T-helper 9 cell (primary cell): ENCODE results near the gene NELL2.
"Not testable (repeated sequence)": the region's sequence is repeated elsewhere in the genome, so short reads cannot be mapped to it uniquely, and the experiment has no call there.

Experiments
- DNase-seq: peaks from one replicate; pipeline ENCODE4 v3.0.0-alpha.2; 2020

NELL2 gene

GRCh38 chr12:44686821-44687432 is 189.2 kb downstream of the NELL2 start:
- not testable (repeated sequence) for DNase-seq

DNA sequence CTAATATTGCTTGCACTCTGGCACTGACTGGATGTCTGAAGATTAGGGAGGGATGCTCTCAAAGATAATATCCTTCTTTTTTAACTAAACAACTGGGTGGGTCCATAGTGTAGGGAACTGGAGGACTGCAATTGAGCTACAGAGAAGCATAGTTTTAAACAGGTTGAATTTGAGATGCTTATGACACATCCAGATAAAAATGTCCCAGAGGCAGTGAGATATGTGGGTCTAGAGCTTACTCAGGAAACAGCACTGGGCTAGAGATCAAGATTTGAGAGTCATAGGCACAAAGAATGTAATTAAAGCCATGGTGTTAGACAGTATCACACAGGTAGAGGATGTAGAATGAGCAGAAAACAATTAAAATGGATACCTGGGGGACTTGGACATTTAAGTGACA is 198.4 kb downstream of the NELL2 start:
- no peak for DNase-seq

DNA sequence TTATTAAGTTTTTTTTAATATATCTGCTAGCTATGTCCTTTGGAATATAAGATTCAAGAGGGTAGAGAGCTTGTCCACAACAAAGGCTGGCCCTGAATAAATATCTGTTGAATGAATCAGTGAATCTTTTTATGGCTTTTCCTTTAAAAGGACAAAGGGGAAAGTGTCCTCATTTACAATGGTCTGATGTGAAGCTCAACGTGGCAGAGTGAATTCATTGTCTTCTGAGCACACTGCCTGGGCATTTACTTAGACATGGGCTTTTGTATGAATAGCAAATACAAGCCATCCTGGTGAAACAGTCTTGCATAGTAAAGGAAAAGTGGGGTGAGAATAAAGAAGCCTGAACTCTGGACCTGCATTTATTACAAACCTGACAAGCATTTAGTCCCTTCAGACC is 201.2 kb downstream of the NELL2 start:
- no peak for DNase-seq

- no peak for DNase-seq
Measured at GRCh38 chr12:44673811-44674210, 202.3 kb downstream of the NELL2 start.

DNA sequence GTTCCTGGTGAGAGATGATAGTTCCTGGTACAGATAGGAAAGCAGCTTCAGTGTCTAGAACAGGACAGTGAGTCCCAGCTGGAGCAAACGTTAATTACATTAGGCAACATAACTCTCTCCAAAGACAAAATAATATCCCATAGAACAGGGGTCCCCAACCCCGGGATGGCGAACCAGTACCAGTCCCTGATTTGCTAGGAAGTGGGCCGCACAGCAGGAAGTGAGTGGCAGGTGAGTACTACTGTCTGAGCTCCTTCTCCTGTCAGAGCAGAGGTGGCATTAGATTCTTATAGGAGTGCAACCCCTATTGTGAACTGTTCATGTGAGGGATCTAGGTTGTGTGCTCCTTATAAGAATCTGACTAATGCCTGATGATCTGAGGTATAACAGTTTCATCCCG is 204.1 kb downstream of the NELL2 start:
- no peak for DNase-seq

DNA sequence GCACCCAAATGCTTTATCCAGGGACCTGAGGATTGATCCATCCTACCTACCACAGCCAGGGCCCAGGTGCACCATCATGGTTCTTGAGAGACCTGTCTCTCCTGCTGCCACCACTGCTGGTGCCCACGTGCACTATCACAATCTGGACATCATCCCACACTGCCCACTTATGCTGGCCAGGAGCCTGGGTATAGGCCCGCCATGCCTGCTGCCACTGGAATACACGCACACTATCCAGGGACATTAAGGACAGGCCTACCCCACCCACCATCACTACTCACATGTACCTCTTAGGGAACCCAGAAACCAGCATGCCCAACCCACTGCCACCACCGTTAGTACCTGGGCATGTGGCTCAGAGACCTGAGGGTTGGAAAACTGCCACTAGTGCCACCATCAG is 207.7 kb downstream of the NELL2 start:
- no peak for DNase-seq

DNA sequence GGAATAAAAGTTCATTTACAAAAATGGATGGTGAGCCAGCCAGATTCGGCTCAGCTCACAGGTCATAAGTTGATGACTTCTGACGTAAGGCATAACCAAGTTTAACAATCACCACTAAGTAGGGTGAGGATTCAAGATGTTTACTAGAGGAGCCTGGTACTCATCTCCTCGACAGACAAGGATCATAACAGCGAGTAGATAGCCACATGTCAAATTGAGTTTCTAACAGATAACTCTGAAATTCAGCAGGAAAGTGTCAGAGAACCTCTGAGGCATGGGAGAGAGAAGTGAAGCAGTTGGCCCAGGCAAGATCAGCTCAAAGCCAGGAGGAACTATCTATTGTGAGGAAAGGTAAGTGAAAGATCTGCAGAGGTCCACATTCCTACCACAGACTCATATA is 208.7 kb downstream of the NELL2 start:
- DNase-seq, result no peak

DNA sequence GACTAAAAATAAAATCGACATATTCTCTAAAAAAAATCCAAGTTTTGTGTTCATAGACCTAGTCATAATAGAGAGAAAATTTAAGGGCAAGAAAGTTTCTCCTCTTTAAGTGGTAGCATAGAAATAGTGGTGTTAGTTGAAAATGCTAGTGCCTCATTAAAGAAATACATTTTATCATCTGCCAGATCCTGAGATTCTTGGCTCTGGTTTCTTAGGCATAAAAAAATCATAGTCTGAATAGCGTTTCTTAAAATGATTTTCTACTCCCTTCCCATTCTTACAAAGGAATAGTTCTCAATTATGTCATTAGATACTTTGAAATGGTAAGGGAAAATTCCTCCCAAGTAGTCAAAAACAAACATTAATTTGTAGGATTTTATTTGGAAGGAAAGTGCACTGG is 212.8 kb downstream of the NELL2 start:
- no peak for DNase-seq

GRCh38 chr12:44655846-44656245 is 220.3 kb downstream of the NELL2 start:
- no peak for DNase-seq

DNA sequence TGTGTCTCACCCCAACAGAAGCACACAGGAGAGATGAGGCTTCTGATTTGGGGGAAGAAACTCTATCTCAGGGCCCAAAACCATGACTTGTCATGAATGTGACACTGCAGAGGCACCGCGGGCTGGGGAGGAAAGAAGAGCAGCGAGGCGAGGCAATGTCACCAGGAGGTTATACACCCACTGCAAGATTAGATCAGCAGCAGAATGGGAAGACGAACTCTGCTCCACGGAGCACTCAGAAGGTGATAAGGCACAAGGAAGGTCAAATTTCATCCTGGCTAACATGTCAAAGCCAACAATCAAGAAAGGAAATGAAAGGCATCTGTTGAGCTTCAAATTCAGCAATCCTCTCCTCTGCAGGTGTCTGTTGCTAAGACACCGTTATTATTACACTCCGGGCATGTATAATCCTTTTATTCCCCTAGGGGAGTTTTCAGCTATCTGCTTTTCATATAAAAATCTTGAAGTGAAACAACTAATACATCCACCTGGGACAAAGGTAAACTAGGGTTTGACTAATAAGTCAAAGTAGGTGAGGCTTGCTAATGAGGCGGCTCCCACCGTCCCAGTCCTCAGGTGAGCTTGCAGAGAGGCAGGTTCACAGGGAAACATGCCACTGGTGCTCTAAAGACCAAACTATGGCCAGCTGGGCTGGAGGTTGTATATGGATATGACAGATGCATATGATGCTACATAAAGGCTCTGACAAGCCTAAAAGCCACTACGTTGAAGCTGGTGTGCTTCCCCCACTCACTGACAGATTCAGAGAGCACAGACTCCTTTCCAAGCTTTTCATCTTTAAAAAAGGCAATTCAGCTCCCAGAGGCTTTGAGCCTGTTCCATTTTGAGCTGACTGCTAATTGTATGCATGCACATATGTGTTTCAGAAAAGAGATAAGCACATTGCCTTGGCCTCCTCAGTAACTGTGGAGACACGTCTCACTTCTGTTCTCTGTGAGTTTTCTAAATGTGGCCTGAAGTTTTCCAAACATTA is 221.2 kb downstream of the NELL2 start:
- no peak for DNase-seq

DNA sequence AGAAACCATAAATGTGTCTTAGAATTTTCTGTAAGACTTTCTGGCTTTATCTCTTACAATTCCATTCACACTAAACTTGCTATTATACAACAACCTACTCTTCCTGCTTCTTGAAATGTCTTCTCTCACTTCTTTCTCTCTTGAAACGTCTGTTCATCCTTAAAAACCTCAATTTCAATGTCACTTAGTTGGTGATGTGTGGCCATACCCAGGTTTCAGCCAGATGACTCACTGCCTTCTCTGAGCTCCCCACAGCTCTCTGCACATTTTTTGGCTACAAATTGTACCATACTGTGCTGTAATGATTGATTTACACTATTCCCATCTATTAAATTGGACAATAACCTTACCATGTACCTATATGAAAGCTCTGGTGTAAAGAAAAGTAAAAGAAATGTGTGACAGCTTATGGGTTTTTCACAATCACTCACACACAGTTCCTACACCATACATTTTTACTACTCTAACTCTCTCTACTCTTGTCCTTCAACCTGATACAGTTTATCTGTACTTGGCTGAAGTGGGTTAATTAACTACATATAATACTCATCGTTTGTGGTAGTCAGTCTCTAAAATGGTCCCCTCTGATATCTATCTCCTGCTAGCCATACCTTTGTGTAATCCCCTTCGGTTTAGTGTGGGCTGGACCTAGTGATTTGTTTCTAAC is 222.1 kb downstream of the NELL2 start:
- DNase-seq, result no peak

DNA sequence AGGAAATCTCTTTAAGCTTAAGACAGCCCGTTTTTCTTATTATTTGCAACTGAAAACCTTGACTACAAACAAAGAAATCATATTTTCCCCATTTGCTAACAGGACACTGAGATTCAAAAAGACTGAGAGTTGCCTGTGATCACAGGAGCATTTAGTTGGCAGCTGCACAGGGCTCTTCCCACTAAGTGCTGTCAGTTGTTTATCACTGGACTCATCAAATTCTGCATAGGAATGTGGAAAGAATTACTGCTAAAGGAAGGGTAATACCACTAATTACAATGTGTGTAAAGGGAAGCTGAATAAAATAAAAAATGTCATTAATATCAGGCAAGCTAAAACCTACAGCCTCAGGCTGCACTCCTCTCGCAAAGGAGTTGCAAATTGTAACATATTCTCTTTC is 226.4 kb downstream of the NELL2 start:
- no peak for DNase-seq

DNA sequence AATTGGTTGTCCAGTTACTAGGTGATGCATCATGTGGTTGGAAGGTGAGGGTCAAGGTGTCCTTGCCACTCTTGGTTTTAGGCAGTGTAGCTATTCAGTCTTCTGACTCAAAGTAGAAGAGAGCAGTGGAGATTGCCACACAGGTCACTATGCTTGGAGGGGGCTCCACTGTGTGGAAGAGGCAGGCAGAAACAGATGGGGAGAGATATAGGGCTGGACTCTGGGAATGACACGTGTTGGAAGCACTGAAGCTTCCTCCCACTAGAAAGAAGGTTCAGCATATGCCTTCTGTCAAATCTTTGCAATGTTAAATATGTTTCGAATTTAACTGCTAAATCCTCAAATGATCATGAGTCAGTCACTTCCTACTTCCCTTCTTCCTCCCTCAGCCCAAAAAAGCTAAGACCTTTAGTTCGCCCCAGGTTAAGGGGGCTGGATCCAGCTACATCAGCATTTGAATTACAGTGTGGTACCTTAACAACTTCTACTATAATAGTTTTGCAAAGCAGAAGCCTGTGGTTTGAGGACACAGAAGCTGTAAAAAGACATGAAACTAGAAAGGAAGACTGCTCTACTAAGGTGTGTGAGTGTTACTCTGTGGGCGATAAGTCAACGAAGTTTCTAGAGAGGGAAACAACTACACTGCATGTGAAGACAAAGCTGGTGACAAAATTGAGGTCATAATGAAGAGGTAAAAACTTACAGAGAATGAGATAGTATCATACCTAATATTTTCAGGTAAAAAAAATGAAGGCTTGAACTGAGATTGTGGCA is 228.0 kb downstream of the NELL2 start:
- no peak for DNase-seq

GRCh38 chr12:44640427-44641190 is 235.5 kb downstream of the NELL2 start:
- no peak for DNase-seq

DNA sequence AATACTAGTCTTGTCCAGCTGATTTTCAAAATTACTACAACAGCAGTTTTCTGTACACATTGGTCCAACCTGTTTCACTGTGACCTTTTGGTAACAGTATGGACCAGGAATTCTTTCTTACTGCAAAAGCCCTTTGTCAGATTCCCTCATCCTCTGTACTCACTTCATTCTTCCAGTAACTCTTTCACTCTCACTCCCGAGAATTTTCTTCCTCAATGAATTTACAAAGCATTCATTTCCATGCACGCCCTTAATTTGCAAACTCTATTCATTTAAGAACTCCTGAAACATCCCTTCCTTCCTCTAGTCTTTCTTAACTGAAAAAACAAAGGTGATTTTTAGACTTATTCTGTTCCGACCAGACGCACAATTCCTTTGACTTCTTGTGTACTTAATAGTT is 238.2 kb downstream of the NELL2 start:
- DNase-seq, result no peak

- DNase-seq, result no peak
Measured at GRCh38 chr12:44628180-44628579, 247.9 kb downstream of the NELL2 start.

GRCh38 chr12:44627387-44628166 is 248.5 kb downstream of the NELL2 start:
- DNase-seq, result no peak

DNA sequence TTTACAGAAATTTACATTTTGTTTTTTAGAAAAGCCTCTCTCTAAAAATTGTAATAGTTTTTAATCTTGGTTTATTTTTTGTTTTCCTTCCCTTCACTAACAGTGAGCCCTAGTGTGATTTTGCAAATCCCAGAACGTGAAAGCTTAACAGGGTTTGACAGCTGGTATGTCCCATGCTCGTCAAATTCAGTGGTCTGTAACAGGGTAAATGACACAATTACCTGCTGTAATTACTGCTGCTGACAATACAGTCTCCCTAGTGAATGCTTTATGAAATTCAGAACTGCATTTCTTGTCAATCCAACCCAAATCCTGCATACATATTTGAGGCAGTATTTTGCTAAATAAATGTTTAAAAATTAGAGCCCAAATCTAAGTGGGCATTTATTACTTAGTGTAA is 249.2 kb downstream of the NELL2 start:
- no peak for DNase-seq

DNA sequence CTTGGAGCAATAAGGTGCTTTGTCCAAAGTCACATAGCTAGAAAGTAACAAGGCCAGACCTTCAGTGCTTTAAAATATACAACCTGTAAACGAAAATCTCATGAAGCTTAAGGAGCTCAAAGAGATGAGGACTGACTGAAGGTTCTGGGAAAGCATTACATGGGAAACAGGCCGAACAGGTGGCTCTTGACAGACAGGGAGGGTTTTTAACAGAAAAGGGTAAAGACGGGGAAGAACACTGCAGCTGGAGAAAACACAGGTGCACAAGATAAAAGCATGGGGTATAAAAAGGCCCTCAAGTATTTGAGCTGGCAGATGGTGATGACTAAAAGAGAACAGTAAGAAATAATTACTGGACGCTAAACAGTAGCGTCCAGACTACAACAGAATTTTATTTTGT is 257.2 kb downstream of the NELL2 start:
- DNase-seq, result no peak

GRCh38 chr12:44616402-44616801 is 259.7 kb downstream of the NELL2 start:
- no peak for DNase-seq

DNA sequence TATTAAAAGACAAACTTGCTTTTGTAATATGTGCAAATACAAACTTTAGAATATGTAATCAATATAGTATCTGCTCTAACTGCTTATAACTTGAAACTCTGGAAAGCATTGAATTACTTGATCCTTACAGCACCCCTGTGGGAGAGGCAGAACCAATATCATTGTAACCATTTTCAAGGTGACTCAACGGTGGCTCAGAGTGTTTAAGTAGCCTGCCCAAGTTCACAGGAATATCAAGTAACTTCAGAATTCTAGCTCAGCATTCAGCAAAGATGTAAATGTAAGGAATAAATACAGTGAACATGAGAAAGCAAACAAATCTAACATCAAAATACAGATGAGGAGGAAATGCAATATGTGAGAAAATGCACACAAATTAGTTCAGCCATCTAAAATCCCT is 264.6 kb downstream of the NELL2 start:
- DNase-seq, result no peak
